ENCODE data around the gene TNFRSF25. TPM values are rescaled to one million over a fixed set of nuclear protein-coding genes. Genes with fewer than 3 reads are reported as not detected.

Gene TNFRSF25
- total and polyA plus RNA-seq, 2 experiments from 2014 or later, result 13.6 to 25.3 TPM

GRCh38 chr1:6509919-6510291 lies 43.9 kb upstream of the TNFRSF25 start:
- Histone ChIP-seq H4K20me1 (replicated peaks; ENCODE audit: insufficient read depth) (no peaks in the 10 kb centered on the region), H3K79me2 (replicated peaks; ENCODE audit: insufficient read depth) (no peaks in the 10 kb centered on the region), H3K36me3 (ENCODE audit: insufficient read depth) (no peaks in the 10 kb centered on the region), H3K9me2 (ENCODE audit: insufficient read depth) (no peaks in the 10 kb centered on the region), H3K4me3 (no peak overlapping the region), H3K27me3 (ENCODE audit: insufficient read depth) (no peaks in the 10 kb centered on the region), H3F3A (replicated peaks; ENCODE audit: low read depth) (no peaks in the 10 kb centered on the region), H3K4me2 (no peak overlapping the region), H2AFZ (no peak overlapping the region), H3K4me1 (ENCODE audit: insufficient read depth) (no peaks in the 10 kb centered on the region), H3K27ac (ENCODE audit: low read depth) (no peak overlapping the region)
- Mint-ChIP-seq H3K36me3 (ENCODE audit: low read depth) (no peaks in the 10 kb centered on the region), H3K27me3 (ENCODE audit: insufficient read depth, low read depth, poor library complexity) (peaks cover 8% of the 10 kb centered on the region), H3K27ac (no peak overlapping the region), H3K4me3 (no peak overlapping the region), H3K4me1 (0 out of 3 replicates have a peak, but pooled peaks cover 5% of the 10 kb centered on the region), H3K9me3 (no peaks in the 10 kb centered on the region)
- ATAC-seq, result no peak
- TF ChIP-seq CTCF (conservative IDR thresholded peaks at IDR 0.05; ENCODE audit: low read depth in 2 of 2) (no peak), REST (IDR thresholded peaks at IDR 0.05; ENCODE audit: unreplicated experiment) (no peak), EZH2 (IDR thresholded peaks at IDR 0.05; ENCODE audit: low read depth, unreplicated experiment) (no peak), STAT1 (IDR thresholded peaks at IDR 0.05; ENCODE audit: unreplicated experiment) (no peak), ZNF331 (CRISPR knock-in tag; IDR thresholded peaks at IDR 0.05; ENCODE audit: low read depth) (no peak), ZNF462 (CRISPR knock-in tag; IDR thresholded peaks at IDR 0.05) (no peak), NANOG (IDR thresholded peaks at IDR 0.05; ENCODE audit: borderline replicate concordance) (no peak)
- no peak for DNase-seq (ENCODE audit: low spot score)

All from GM23338 (cell line).